ENCODE results near the gene VWF. TPM values are rescaled to one million over a fixed set of nuclear protein-coding genes. Genes with fewer than 3 reads are reported as not detected.

The VWF gene
- total and polyA plus RNA-seq, 2 experiments from 2014 or later = 0.42 to 0.56 TPM

- TF ChIP-seq REST (IDR thresholded peaks at IDR 0.05; ENCODE audit: unreplicated experiment) (no peak), ZNF114 (CRISPR knock-in tag; IDR thresholded peaks at IDR 0.05) (no peak), ZNF462 (CRISPR knock-in tag; IDR thresholded peaks at IDR 0.05) (no peak)
Observed at GRCh38 chr12:5964913-5965900, 159.3 kb downstream of the VWF start (continued).
